ENCODE measurements around the gene P3H4. TPM values are rescaled to one million over a fixed set of nuclear protein-coding genes. Genes with fewer than 3 reads are reported as not detected.

The P3H4 gene
- polyA plus RNA-seq, 2 of the 4 experiments (the other 2 are of a cell fraction) = 36.0 to 52.8 TPM

DNA sequence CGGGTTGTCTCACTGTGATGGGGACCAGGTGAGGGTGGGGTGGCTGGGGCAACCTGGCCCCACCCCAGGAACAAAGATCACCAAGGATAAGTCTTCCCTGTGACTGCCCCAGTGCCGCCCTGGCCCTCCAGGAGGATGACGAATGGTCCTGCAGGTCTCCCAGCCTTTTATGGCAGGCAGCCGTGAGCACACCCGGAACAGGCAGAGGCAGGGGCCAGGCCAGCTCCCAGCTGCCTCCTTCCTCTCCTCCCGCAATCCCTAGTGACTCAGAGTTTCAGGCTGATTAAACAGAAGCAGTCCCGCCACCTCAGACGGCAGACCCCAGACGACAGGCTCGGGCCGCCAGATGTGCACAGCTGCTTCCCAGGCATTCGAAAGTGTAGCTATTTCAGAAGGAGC is 38.6 kb downstream of the P3H4 start (continued):
- TF ChIP-seq POLR2AphosphoS2 (conservative IDR thresholded peaks at IDR 0.05; ENCODE audit: low read length) (no peak), NPAS2 (CRISPR knock-in tag; IDR thresholded peaks at IDR 0.05; ENCODE audit: borderline replicate concordance) (no peak), HES2 (IDR thresholded peaks at IDR 0.05) (no peak), RARB (CRISPR knock-in tag; IDR thresholded peaks at IDR 0.05) (no peak), HDAC2 (IDR thresholded peaks at IDR 0.05) (no peak), BCL3 (IDR thresholded peaks at IDR 0.05) (0 out of 3 replicates have a peak, but pooled peaks have one; percentile 16)

GRCh38 chr17:41772586-41773189 is 39.1 kb downstream of the P3H4 start:
- no peak for DNase-seq (ENCODE audit: low read depth in 1 of 2, low spot score in 1 of 2)
- FAIRE-seq = no peak
- POLR2A ChIA-PET = interaction anchor here (0.6 to 2.3 kb wide), 7 partner anchors 10 to 1634 kb away, joined by 3 to 17 read pairs (median 5); partner anchors contain the start of genes FKBP10 and JUP
- peaks cover 62% of the 10 kb centered on the region for H3K4me1 ChIP-seq
- CTCF ChIA-PET = interaction anchor here (52.0 to 96.0 kb wide), 2 partner anchors 15 to 23 kb away, joined by 3262 read pairs; partner anchors contain the start of genes FKBP10, GAST, HAP1 and JUP
- H3K4me3 ChIP-seq = no peak overlapping the region
- no peak for ATAC-seq
- peak overlapping the region; percentile 89 to 93 for H3K27ac ChIP-seq
- 82% methylated on average over 19 of the region's 19 CpGs for WGBS (ENCODE audit: missing lambda C conversion rate)
- H3K4me2 ChIP-seq = peak overlapping the region; percentile 87
- no peak for TF ChIP-seq RCOR1 (IDR thresholded peaks at IDR 0.05; ENCODE audit: low read depth, low read length)
- TF ChIP-seq RAD21 (conservative IDR thresholded peaks at IDR 0.05 in 1 of 2, IDR thresholded peaks at IDR 0.05 in 1 of 2) = 0 out of 5 replicates have a peak, but pooled peaks of 1 of the 2 experiments have one; percentile 0
- no peak for TF ChIP-seq PHF8 (IDR thresholded peaks at IDR 0.05; ENCODE audit: borderline replicate concordance, low read depth)
- no peaks in the 10 kb centered on the region for H3K9me3 ChIP-seq

- TF ChIP-seq MAFK (IDR thresholded peaks at IDR 0.05; ENCODE audit: partially characterized antibody) (no peak), CEBPB (IDR thresholded peaks at IDR 0.05) (no peak), MAZ (IDR thresholded peaks at IDR 0.05; ENCODE audit: borderline replicate concordance, low read depth, low read length) (no peak), FOSB (CRISPR knock-in tag; IDR thresholded peaks at IDR 0.05) (no peak), BCL3 (IDR thresholded peaks at IDR 0.05) (no peak), MAX (IDR thresholded peaks at IDR 0.05) (no peak), SREBF2 (IDR thresholded peaks at IDR 0.05) (no peak), ZC3H11A (IDR thresholded peaks at IDR 0.05) (no peak), ZFP36 (IDR thresholded peaks at IDR 0.05; ENCODE audit: borderline replicate concordance, partially characterized antibody) (no peak)
- ChIA-PET POLR2A (interaction anchor here (0.6 to 1.0 kb wide), 2 partner anchors 14 to 1634 kb away, joined by 3 to 5 read pairs; partner anchors contain the start of gene JUP), CTCF (interaction anchor here (52.0 to 96.0 kb wide), 2 partner anchors 16 to 22 kb away, joined by 3262 read pairs; partner anchors contain the start of genes FKBP10, GAST, HAP1 and JUP)
- 88% methylated on average over 4 of the region's 4 CpGs for WGBS (ENCODE audit: missing lambda C conversion rate)
- Histone ChIP-seq H3K4me1 (peaks cover 57% of the 10 kb centered on the region), H3K4me2 (peak overlapping the region; percentile 87), H3K4me3 (no peak overlapping the region), H3K27ac (peak overlapping the region; percentile 89 to 93), H3K9me3 (no peaks in the 10 kb centered on the region)
- no peak for DNase-seq (ENCODE audit: low read depth in 1 of 2, low spot score in 1 of 2)
- no peak for FAIRE-seq
- ATAC-seq = no peak
These were observed 39.5 kb downstream of the P3H4 start for GRCh38 chr17:41772218-41772585.

Measured in A549 (cell line).